CD4-positive, alpha-beta T cell treated with Interleukin-12 subunit alpha and Interleukin-12 subunit beta, for 1 hour (primary cell): Measurements from ENCODE around the gene MLST8.
A peak's percentile ranks its signal among the peaks of the same experiment; 100 is the strongest.
"Not testable (repeated sequence)": the region's sequence is repeated elsewhere in the genome, so short reads cannot be mapped to it uniquely, and the experiment has no call there.

Experiments used
- DNase-seq: peaks from one replicate; pipeline ENCODE4 v3.0.0-alpha.2; 2020

The MLST8 gene

GRCh38 chr16:2233872-2234812 is 28.9 kb downstream of the MLST8 start:
- no peak for DNase-seq

GRCh38 chr16:2234813-2235170 is 29.5 kb downstream of the MLST8 start:
- no peak for DNase-seq

- no peak for DNase-seq
Measured at GRCh38 chr16:2235234-2235651, 30.0 kb downstream of the MLST8 start.

GRCh38 chr16:2235695-2236336 is 30.6 kb downstream of the MLST8 start:
- no peak for DNase-seq

- DNase-seq = no peak
Measured at GRCh38 chr16:2236337-2237101, 31.3 kb downstream of the MLST8 start, which contains the start of gene DNASE1L2. Gene DNASE1L2, plus strand, starts transcription at chr16:2236444. Its CDS starts 373 bp downstream, at chr16:2236817.

- no peak for DNase-seq
Measured at GRCh38 chr16:2237102-2237482, 31.8 kb downstream of the MLST8 start.

GRCh38 chr16:2237493-2238149 is 32.4 kb downstream of the MLST8 start:
- no peak for DNase-seq

GRCh38 chr16:2238150-2238837 is 33.0 kb downstream of the MLST8 start:
- no peak for DNase-seq

GRCh38 chr16:2238838-2239675 is 33.8 kb downstream of the MLST8 start:
- no peak for DNase-seq

GRCh38 chr16:2240331-2240730 is 35.1 kb downstream of the MLST8 start:
- DNase-seq = not testable (repeated sequence)

GRCh38 chr16:2242598-2242997 is 37.3 kb downstream of the MLST8 start:
- no peak for DNase-seq

- DNase-seq = no peak
Measured at GRCh38 chr16:2243031-2243528, 37.8 kb downstream of the MLST8 start.

- no peak for DNase-seq
Measured at GRCh38 chr16:2243781-2244180, 38.5 kb downstream of the MLST8 start.

GRCh38 chr16:2244301-2244700 is 39.0 kb downstream of the MLST8 start:
- no peak for DNase-seq

- DNase-seq = no peak
Measured at GRCh38 chr16:2244926-2245795, 39.9 kb downstream of the MLST8 start.

GRCh38 chr16:2246301-2246885 is 41.1 kb downstream of the MLST8 start:
- DNase-seq = no peak

GRCh38 chr16:2250652-2251295 is 45.5 kb downstream of the MLST8 start:
- peak; percentile 56 for DNase-seq

GRCh38 chr16:2251296-2252111 is 46.2 kb downstream of the MLST8 start, which contains the start of gene ECI1:
Gene ECI1, minus strand, starts transcription at chr16:2251587. Its CDS starts 21 bp downstream, at chr16:2251566.
- DNase-seq = peak; percentile 90
